Esophagus squamous epithelium (tissue), 4 donors: ENCODE data around the gene ADPRHL1.

Source experiments
- CTCF ChIP-seq, 6 experiments: fragments of 450-650 bp in 4 of 6; fragments of 200-600 bp in 2 of 6; sonication (generic) in 2 of 6; IDR thresholded peaks; one replicate each; pipeline ENCODE4 v1.5.1; 2016 to 2019; ENCODE audit warnings: antibody characterized with exemption in 6 of 6, mild to moderate bottlenecking in 4 of 6, moderate library complexity in 4 of 6
- POLR2A ChIP-seq, 4 donors: fragments of 450-650 bp; IDR thresholded peaks; one replicate each; pipeline ENCODE4 v1.6.1; 2017; ENCODE audit warnings: antibody characterized with exemption in 4 of 4, mild to moderate bottlenecking in 4 of 4, moderate library complexity in 3 of 4

- no peak for TF ChIP-seq CTCF (IDR thresholded peaks at IDR 0.05)
- no peak for TF ChIP-seq POLR2A (IDR thresholded peaks at IDR 0.05)
These were observed 59.0 kb downstream of the ADPRHL1 start for GRCh38 chr13:113394339-113394640.
